ENCODE measurements around the gene SLC7A14. TPM values are rescaled to one million over a fixed set of nuclear protein-coding genes. Genes with fewer than 3 reads are reported as not detected.

SLC7A14 gene
- total and polyA plus RNA-seq, 8 donors: 0.09 to 1.9 (median 0.20) TPM

GRCh38 chr3:170441412-170441811 is 144.5 kb downstream of the SLC7A14 start:
- no peak for FAIRE-seq
- H3K4me1 ChIP-seq: no peaks in the 10 kb centered on the region
- H3K9me3 ChIP-seq: no peaks in the 10 kb centered on the region
- no peak overlapping the region for H3K4me3 ChIP-seq
- DNase-seq: no peak
- intact Hi-C loops (cut with DNase I): no loop called here
- TF ChIP-seq CTCF (IDR thresholded peaks at IDR 0.05): no peak
- ATAC-seq: no peak
- no peaks in the 10 kb centered on the region for H3K27me3 ChIP-seq
- H3K27ac ChIP-seq: no peak overlapping the region
- WGBS, 2 donors: 87 to 91% methylated on average over 4 of the region's 4 CpGs
- H3K36me3 ChIP-seq: no peaks in the 10 kb centered on the region

- Histone ChIP-seq H3K4me3 (no peak overlapping the region), H3K36me3 (no peaks in the 10 kb centered on the region), H3K4me1 (no peaks in the 10 kb centered on the region), H3K27ac (no peak overlapping the region), H3K9me3 (no peaks in the 10 kb centered on the region), H3K27me3 (no peaks in the 10 kb centered on the region)
- WGBS, 2 donors: 87 to 100% methylated on average over 2 of the region's 2 CpGs
- TF ChIP-seq CTCF (IDR thresholded peaks at IDR 0.05): no peak
- DNase-seq: no peak
- no peak for FAIRE-seq
- intact Hi-C loops (cut with DNase I): no loop called here
- ATAC-seq: peak in 2 of 4 donors; percentile 57 to 58
These were observed 145.5 kb downstream of the SLC7A14 start for GRCh38 chr3:170440344-170440743.

- TF ChIP-seq CTCF (IDR thresholded peaks at IDR 0.05): no peak
- WGBS, 2 donors: 86 to 89% methylated on average over 1 of the region's 1 CpG
- no peak overlapping the region for H3K4me3 ChIP-seq
- DNase-seq (no peak), ATAC-seq (no peak), FAIRE-seq (peak; percentile 47)
- H3K9me3 ChIP-seq: no peaks in the 10 kb centered on the region
- intact Hi-C loops (cut with DNase I): no loop called here
- H3K36me3 ChIP-seq: no peaks in the 10 kb centered on the region
- no peaks in the 10 kb centered on the region for H3K4me1 ChIP-seq
- no peaks in the 10 kb centered on the region for H3K27me3 ChIP-seq
- no peak overlapping the region for H3K27ac ChIP-seq
These were observed 147.0 kb downstream of the SLC7A14 start for GRCh38 chr3:170438836-170439235.

GRCh38 chr3:170437696-170438407 is 148.0 kb downstream of the SLC7A14 start:
- ATAC-seq (peak in 1 of 4 donors; percentile 15), DNase-seq (no peak), FAIRE-seq (no peak)
- intact Hi-C loops (cut with DNase I): no loop called here
- WGBS, 2 donors: 66 to 73% methylated on average over 10 of the region's 10 CpGs
- Histone ChIP-seq H3K27me3 (no peaks in the 10 kb centered on the region), H3K27ac (no peak overlapping the region), H3K4me3 (no peak overlapping the region), H3K36me3 (no peaks in the 10 kb centered on the region), H3K9me3 (no peaks in the 10 kb centered on the region), H3K4me1 (no peaks in the 10 kb centered on the region)
- TF ChIP-seq CTCF (IDR thresholded peaks at IDR 0.05): no peak

GRCh38 chr3:170437176-170437575 is 148.7 kb downstream of the SLC7A14 start:
- H3K27me3 ChIP-seq: no peaks in the 10 kb centered on the region
- FAIRE-seq (no peak), DNase-seq (no peak), ATAC-seq (no peak)
- no peak for TF ChIP-seq CTCF (IDR thresholded peaks at IDR 0.05)
- intact Hi-C loops (cut with DNase I): no loop called here
- H3K4me1 ChIP-seq: no peaks in the 10 kb centered on the region
- H3K4me3 ChIP-seq: no peak overlapping the region
- 83 to 92% methylated on average over 4 of the region's 4 CpGs for WGBS, 2 donors
- H3K9me3 ChIP-seq: no peaks in the 10 kb centered on the region
- no peak overlapping the region for H3K27ac ChIP-seq
- H3K36me3 ChIP-seq: no peaks in the 10 kb centered on the region

Data from pancreas (tissue), 10 donors.